GM18508 (cell line): ENCODE results near the gene SBNO2.

Experiments
- ATAC-seq: cut with Tn5 transposase; IDR thresholded peaks from one replicate; pipeline ENCODE4 v1.9.1; 2021; ENCODE audit warnings: moderate number of reproducible peaks; ENCODE audit not compliant: insufficient read depth, unreplicated experiment

Gene SBNO2

DNA sequence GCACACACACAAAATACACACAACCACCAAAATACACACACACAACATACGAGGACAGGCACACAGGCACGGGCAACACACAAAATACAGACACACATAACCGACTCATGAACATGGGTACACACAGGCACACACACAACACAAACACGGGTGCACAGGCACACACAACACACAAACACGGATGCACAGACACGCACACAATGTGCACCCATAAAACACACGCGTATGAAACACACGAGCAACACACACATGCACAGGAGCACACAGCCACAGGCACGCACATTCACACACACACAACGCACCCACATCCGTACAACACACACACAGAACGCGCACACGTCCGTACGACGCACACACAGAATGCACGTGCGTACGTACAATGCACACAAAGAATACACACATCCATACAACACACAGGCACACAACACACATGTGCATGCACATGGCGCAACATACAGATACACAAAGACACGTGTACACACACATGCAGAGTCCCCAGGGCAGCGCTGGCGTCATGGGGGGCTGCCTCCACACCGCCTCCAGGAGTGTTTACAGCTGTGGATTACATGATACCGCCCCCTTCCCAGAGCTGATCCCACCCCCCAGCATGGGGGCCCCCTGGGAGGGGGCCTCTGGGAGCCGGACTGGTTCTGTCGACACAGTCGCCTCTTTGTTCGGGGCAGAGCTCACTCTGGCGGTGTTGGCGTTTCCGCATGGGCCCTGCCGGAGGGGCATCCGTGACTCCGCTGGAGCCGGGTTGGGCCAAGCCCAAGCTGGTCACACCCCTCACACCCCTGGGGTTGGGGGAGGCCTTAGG, 2.9 kb downstream of the SBNO2 start:
- ATAC-seq: no peak

- no peak for ATAC-seq
Measured at GRCh38 chr19:1169921-1170885, 3.9 kb downstream of the SBNO2 start.

DNA sequence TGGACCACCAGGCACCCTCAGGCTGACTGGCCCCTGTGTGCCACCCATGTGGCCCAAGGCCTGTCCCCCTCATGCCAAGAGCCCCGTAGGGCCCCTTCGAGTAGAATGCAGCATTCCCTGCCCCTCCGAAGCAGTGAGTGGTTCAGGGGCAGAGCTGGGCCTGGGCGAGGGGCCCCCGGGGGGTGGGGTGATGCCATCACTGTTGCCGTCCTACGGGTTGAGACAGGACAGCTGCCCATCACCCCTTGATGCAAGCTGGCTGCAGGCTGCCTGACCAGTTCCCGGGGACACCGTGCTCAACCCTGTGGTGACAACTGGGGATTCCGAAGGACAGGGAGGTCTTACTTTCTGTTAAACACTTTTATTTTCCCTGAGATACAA, 4.7 kb downstream of the SBNO2 start:
- no peak for ATAC-seq

DNA sequence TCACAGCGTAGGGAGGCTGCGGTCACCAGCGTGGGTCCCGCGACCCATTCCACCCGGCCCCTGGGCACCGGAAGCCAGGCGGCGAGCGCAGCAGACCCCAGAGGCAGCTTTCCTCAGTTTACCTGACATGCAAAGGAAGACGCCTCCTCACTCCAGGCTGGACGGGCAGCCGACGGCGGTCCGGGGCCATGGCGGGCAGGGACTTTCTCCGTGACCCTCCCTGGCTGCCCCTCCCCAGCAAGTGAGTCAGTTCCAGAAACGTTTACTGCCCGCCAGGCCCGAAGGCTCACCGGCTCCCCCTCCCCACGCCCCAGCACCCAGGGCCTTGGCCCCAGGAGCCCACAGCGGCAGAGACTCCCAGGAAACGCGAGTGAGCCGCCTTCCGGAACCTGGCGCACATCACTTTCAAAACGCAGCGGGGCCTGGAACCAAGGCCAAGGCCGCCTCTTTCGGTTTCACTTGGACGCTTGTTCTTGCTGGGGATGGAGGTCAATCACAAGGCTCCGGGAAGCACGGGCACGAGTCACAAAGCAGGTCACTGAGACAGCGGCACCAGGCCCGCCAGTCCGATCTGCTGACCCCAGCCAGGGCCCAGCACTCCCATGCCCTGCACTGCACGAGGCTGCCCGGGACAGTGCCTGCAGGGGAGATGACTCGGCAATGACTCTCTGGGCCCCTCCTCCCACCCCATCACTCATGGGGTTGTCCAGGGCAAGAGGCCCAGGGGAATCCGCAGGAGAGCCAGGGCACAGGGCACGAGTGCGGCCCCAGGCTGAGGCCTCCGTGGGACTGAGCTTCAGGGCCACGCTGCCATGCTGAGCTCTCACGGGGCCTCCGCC, 5.3 kb downstream of the SBNO2 start:
- no peak for ATAC-seq

DNA sequence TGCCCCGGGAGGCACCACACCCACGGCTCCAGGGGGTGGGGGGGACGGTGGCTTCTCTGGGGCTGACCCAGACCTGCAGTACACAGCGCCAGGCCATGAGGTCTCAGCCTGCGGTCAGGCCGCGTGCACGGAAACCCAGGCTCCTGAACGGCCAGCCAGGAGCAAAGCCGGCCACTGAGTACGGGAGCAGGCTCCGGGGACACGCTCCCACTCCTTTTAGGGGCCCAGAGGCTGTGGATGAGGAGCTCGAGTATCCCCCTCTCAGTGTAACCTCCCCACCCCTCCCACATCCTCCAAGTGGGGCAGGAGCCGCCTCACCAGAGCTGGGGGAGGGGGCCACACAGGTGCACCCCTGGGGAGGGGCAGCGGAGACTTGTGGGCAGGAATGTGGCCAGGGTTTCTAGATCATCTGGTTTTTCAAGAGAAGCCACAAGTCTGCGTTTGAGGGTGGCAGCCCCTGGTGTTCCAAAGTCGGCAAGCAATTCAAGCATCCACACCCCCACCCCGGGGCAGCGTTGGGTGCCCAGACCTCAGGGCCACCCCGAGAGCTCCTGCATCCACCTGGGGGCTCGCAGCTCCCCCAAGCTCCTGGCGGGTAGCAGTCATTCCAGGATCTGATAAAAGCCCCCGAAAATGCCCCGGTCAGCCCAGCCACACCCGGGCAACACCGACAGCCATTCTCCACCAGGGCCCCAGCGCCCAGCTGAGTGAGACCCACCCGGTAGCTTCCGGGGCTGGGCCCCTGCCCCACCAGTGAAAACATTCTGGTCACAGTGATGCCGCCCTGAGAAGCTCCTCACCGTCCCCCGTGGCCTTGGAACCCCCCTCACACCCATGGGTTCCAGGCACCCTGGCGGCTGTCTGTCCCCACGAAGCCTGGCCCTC, 6.1 kb downstream of the SBNO2 start:
- no peak for ATAC-seq

- ATAC-seq: no peak
Measured at GRCh38 chr19:1166872-1167573, 7.0 kb downstream of the SBNO2 start.

DNA sequence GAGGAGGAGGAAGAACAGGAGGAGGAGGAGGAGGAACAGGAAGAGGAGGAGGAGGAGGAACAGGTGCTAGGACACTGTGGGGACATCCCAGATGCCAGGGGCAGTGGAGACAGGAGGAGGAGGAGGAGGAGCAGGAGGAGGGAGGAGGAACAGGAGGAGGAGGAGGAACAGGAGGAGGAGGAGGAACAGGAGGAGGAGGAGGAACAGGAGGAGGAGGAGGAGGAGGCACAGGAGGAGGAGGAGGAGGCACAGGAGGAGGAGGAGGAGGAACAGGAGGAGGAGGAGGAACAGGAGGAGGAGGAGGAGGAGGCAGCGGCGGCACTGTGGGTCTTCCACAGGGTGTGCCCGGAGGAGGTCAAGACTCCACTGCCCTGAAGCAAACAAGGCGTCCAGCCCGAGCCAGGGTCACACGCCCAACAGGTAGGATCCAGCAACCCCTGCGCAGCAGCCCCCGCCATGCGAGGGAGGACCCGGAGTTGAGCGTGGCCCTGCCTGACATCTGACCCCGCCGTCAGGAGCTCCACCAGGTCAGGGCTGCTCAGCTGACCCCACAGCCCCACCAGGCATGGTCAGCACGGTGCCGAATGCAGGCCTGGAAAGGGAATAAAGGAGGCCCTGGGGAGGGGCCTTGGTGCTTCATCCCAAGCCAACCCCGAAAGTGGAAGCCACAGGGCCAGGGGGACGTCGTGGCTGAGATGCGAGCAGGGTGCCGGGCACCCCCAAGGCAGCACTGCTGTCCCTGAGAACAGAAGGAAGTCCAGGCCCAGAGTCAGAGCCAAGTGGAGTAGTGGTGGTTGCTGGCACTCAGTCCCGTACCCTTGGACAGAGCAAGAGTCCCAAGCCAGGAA, 9.2 kb downstream of the SBNO2 start:
- ATAC-seq: no peak

- ATAC-seq: no peak
Measured at GRCh38 chr19:1163934-1164683, 10.0 kb downstream of the SBNO2 start.

DNA sequence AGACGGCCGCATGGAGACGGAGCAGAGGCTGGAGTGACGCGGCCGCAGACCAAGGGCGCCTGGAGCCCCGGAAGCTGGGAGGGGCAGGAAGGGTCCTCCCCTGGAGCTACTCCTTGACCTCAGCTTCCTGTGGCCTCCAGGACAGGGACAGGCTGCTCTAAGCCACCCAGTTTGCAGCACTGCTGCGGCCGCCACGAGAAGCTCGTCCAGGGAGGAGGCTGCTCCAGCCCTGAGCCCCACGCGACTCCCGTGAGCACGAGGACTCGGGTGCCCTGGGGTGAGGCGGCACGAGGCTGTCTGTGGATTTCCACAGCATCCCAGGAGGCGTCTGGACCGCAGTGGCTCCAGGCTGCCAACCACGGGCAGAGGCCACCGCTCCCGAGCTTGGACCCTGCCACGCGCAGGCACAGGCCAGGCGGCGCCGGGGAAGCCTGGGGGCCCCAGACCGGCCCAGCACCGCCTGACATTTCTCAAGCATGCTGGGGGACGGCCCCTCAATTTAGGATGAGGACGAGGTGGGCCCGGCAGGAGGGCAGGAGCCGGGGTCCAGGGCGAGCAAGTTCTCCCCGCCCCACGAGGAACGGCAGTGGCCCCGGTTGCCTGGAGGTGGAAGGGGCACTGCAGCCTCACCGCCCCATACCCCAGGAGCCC, 10.7 kb downstream of the SBNO2 start:
- no peak for ATAC-seq

- ATAC-seq: no peak
Measured at GRCh38 chr19:1162404-1163282, 11.4 kb downstream of the SBNO2 start.

DNA sequence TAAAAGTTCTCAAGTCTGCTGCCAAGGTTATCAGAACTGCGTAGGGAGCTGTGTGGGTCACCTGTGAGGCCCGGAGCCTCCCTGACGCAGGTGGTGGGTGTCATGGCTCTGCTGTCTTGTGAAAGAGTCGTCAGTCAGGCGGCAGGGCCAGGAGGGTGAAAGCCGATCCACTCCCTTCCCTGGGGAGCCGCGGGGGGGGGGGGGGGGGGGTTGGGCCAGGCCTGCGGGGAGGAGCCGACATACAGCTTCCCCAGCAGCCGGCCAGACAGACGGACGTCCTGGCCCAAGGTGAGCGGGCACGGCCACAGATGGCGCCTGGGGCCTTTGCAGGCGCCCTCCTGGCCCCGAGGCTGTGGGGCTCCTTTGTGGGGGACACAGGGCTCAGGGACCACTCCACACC, 12.4 kb downstream of the SBNO2 start:
- no peak for ATAC-seq

DNA sequence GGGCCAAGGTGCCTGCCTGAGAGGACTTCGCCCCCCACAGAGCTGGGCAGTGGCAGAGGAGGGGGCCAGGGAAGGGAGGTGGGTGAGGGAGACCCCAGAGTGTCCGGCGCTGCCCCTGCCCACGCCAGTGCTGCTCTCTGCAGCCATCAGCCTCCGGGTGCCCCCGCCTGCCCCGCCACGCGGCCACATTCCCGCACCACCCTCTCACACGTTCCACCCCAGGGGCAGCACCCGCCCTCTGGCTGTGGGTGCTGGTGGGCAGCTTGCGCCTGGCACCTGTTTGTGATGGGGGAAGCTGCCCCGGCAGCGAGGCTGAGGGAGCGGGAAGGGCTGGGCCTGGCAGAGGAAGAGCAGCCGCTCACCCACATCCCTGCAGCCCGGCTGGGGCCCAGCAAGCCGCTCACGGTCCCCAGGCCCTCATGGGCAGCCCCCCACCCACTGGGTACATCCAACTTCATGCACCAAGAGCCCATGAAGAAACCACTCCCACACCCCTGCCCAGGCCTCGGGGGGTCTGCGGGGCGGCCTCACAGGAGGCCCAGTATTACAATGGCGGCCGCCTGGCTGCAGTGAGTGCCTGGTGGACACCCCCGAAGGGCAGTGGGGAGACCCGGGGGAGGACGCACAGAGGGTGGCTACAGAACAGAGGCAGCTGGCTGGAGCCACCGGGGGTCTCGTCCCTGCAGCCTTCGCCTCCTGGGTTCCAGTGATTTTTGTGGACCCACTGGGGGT, 14.0 kb downstream of the SBNO2 start:
- ATAC-seq: no peak

DNA sequence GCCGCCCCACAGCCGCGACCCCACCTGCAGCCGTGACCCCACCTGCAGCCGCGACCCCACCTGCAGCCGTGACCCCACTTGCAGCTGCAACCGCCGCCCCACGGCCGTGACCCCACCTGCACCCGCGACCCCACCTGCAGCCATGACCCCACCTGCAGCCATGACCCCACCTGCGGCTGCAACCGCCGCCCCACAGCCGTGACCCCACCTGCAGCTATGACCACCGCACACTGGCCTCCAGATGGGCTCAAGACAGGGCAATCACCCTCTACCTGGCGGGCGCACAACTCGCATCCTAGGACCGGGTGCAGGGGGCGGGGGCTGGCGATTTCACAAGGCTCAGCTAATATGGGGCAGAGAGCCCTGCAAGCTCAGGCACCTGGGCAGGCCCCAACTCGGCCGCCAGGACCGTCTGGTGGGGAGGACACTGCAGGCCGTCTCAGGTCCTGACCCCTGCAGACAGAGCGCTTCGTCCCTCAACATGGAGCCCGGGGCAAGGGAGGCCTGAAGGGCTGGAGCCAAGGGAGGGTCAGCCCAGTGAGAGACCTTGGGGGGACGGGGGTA, 15.1 kb downstream of the SBNO2 start:
- ATAC-seq: no peak

GRCh38 chr19:1157931-1158884, 15.9 kb downstream of the SBNO2 start:
- ATAC-seq: no peak
